PC-3 (cell line): ENCODE measurements around the gene RBMY1J. TPM values are rescaled to one million over a fixed set of nuclear protein-coding genes. Genes with fewer than 3 reads are reported as not detected.
"Not testable (repeated sequence)": the region's sequence is repeated elsewhere in the genome, so short reads cannot be mapped to it uniquely, and the experiment has no call there.

ENCODE experiments used
- ATAC-seq: fragments of 200-7000 bp; cut with Tn5 transposase; 2 replicates; pipeline ENCODE4 v1.9.1; 2020; ENCODE audit warnings: mild to moderate bottlenecking, moderate library complexity
- Bru-seq: library from RNA; stranded (reverse); fragments of 400-500 nt; gene quantifications from one replicate; lab custom pipeline; 2021; lab: Mats Ljungman, UMichigan
- BruChase-seq, 2 experiments: library from RNA; stranded (reverse); fragments of 400-500 nt; gene quantifications; one replicate each; lab custom pipeline; 2021; lab: Mats Ljungman, UMichigan
- BruUV-seq: library from RNA; stranded (reverse); fragments of 400-500 nt; replicated peaks from 2 replicates; lab custom pipeline; 2021; lab: Mats Ljungman, UMichigan
- CTCF ChIA-PET: fragments of 300-600 bp; sonication (Branson Sonifier 250); formaldehyde crosslinking; loops from one replicate; lab custom pipeline; 2022; ENCODE audit warnings: antibody characterized with exemption; lab: Charles Lee
- POLR2A ChIA-PET: fragments of 300-600 bp; sonication (Branson Sonifier 250); formaldehyde crosslinking; loops from one replicate; lab custom pipeline; 2022; ENCODE audit warnings: antibody characterized with exemption; ENCODE audit not compliant: unreplicated experiment; lab: Charles Lee
- DNase-seq: peaks from one replicate; pipeline ENCODE4 v3.0.0-alpha.2; 2015
- H2AFZ ChIP-seq: fragments of 300-600 bp; sonication (generic); 2 replicates; pipeline ENCODE4 v1.6.0; 2016; ENCODE audit warnings: antibody characterized with exemption, low read length
- H3F3A ChIP-seq: fragments of 300-600 bp; sonication (generic); one replicate; pipeline ENCODE4 v1.6.0; 2017; ENCODE audit warnings: antibody characterized with exemption, low read length, control low read depth, mild to moderate bottlenecking; ENCODE audit not compliant: unreplicated experiment
- H3K27ac ChIP-seq: fragments of 300-600 bp; sonication (generic); 2 replicates; pipeline ENCODE4 v1.5.1; 2016; ENCODE audit warnings: mild to moderate bottlenecking, low read length
- H3K27me3 ChIP-seq: fragments of 300-600 bp; sonication (generic); 2 replicates; pipeline ENCODE4 v1.6.1; 2016; ENCODE audit warnings: low read length, mixed read lengths
- H3K36me3 ChIP-seq: fragments of 300-600 bp; sonication (generic); 2 replicates; pipeline ENCODE4 v1.6.1; 2016; ENCODE audit warnings: low read depth, mixed run types, low read length, mixed read lengths
- H3K4me1 ChIP-seq: fragments of 300-600 bp; sonication (generic); 2 replicates; pipeline ENCODE4 v1.5.1; 2016; ENCODE audit warnings: low read length; ENCODE audit not compliant: insufficient read depth
- H3K4me2 ChIP-seq: fragments of 300-600 bp; sonication (generic); 2 replicates; pipeline ENCODE4 v1.6.0; 2016; ENCODE audit warnings: low read length
- H3K4me3 ChIP-seq: fragments of 300-600 bp; sonication (generic); 2 replicates; pipeline ENCODE4 v1.5.1; 2016; ENCODE audit warnings: mild to moderate bottlenecking, low read length, mixed read lengths
- H3K79me2 ChIP-seq: fragments of 300-600 bp; sonication (generic); 2 replicates; pipeline ENCODE4 v1.6.1; 2017; ENCODE audit warnings: low read length, mixed read lengths
- H3K9ac ChIP-seq: fragments of 300-600 bp; sonication (generic); 2 replicates; pipeline ENCODE4 v1.6.0; 2016; ENCODE audit warnings: mild to moderate bottlenecking, low read length
- H3K9me2 ChIP-seq: fragments of 300-600 bp; sonication (generic); replicated peaks from 2 replicates; pipeline ENCODE4 v1.6.1; 2016; ENCODE audit warnings: mixed run types, low read length, mixed read lengths
- H3K9me3 ChIP-seq: fragments of 300-600 bp; sonication (generic); 2 replicates; pipeline ENCODE4 v1.6.1; 2016; ENCODE audit warnings: low read length, mixed read lengths
- H4K20me1 ChIP-seq: fragments of 300-600 bp; sonication (generic); 2 replicates; pipeline ENCODE4 v1.6.1; 2016; ENCODE audit warnings: low read length, mixed read lengths
- EZH2 ChIP-seq: fragments of 300-600 bp; sonication (generic); IDR thresholded peaks from one replicate; pipeline ENCODE4 v1.6.1; 2017; ENCODE audit warnings: antibody characterized with exemption, mild to moderate bottlenecking, low read length; ENCODE audit not compliant: unreplicated experiment
- EZH2phosphoT487 ChIP-seq: fragments of 300-600 bp; sonication (generic); IDR thresholded peaks from 2 replicates; pipeline ENCODE4 v1.6.1; 2018; ENCODE audit warnings: mild to moderate bottlenecking, antibody characterized with exemption, low read length, borderline replicate concordance
- intact Hi-C: fragments of 100-400 bp; cut with micrococcal nuclease; formaldehyde crosslinking; loops from 2 replicates; pipeline ENCODE4 v1.9.0; 2023
- long read RNA-seq: library from polyadenylated mRNA; unstranded; transcript quantifications from one replicate; pipeline ENCODE4 v2.0.0, GENCODE V29; 2021; ENCODE audit not compliant: unreplicated experiment
- total RNA-seq: library from RNA; depleted of rRNA; stranded (reverse); fragments of >200 nt; gene quantifications from 2 replicates; pipeline ENCODE4 v1.2.3, GENCODE V29; 2014; rRNA removed
- TF ChIP-seq, protein P1 (sequence below): fragments of 300-600 bp; sonication (generic); conservative IDR thresholded peaks from 2 replicates; pipeline ENCODE4 v1.5.1; 2017; ENCODE audit warnings: antibody characterized with exemption, low read depth, mild to moderate bottlenecking, low read length

RBMY1J gene
- total RNA-seq = not detected in 2 replicates
- Bru-seq, nascent RNA = not detected
- BruChase-seq, experiment 1, labeled RNA remaining after a 6-hour chase = not detected
- BruChase-seq, experiment 2, labeled RNA remaining after a 2-hour chase = not detected
- long read RNA-seq = 0 reads

DNA sequence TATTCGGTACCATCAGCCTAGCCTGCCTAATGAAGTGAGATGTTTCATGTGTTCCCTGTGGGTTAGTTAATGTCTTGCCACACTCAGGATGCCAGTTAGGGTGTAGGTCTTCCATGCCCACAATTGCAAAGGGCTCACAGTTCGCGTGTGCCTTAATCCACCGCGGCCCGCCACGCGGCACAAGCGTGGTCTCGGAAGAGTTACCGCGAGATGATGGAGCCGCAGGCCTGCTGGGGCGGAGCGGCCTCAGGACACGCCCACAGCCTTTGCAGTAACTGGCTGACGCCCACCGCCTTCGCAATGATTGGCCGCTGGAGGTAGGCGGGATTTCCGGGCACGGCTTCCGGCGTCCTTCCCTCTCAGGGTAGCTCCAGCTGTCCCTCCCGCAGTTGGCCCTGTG is at the start of gene RBMY1J:
Gene RBMY1J (plus strand): TSS at position 301 of the 400 bp plus-strand sequence. CDS start 2,038 bp downstream, outside the sequence.
- H3K27me3 ChIP-seq, H3K36me3 ChIP-seq, H3K79me2 ChIP-seq, ATAC-seq, H3K4me2 ChIP-seq, H4K20me1 ChIP-seq, H3K27ac ChIP-seq, POLR2A ChIA-PET, H3F3A ChIP-seq, intact Hi-C loops, DNase-seq, H3K9ac ChIP-seq, H3K9me3 ChIP-seq, H2AFZ ChIP-seq, CTCF ChIA-PET, BruUV-seq, H3K9me2 ChIP-seq, H3K4me1 ChIP-seq, H3K4me3 ChIP-seq: not testable (repeated sequence)

DNA sequence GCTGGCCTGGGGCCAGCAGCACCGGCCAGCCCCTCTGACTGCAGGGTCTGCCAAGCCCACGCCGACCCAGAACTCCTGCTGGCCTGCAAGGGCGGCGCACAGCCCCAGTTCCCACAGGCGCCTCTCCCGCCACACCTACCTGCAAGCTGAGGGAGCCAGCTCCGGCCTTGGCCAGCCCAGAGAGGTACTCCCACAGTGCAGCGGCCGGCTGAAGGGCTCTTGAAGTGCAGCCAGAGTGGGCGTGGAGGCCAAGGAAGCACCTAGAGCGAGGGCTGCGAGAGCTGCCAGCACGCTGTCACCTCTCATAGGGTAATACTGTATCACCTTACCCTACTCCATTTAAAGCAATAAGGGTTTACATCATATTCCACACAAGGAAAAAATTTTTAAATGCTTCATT is 35.8 kb upstream of the RBMY1J start:
- POLR2A ChIA-PET = no interaction called here
- no peaks in the 10 kb centered on the region for H3K9me3 ChIP-seq
- H3K9ac ChIP-seq = no peak overlapping the region
- H3K79me2 ChIP-seq = no peaks in the 10 kb centered on the region
- H3K4me3 ChIP-seq = no peak overlapping the region
- no peak overlapping the region for H3K27ac ChIP-seq
- no peaks in the 10 kb centered on the region for H3F3A ChIP-seq
- no TSS peak for BruUV-seq
- H3K9me2 ChIP-seq = no peaks in the 10 kb centered on the region
- TF ChIP-seq EZH2 = no peak
- no peaks in the 10 kb centered on the region for H3K36me3 ChIP-seq
- no peak for DNase-seq
- no peaks in the 10 kb centered on the region for H4K20me1 ChIP-seq
- CTCF ChIA-PET = no interaction called here
- H3K27me3 ChIP-seq = no peaks in the 10 kb centered on the region
- intact Hi-C loops = no loop called here
- ATAC-seq = no peak
- H3K4me1 ChIP-seq = no peaks in the 10 kb centered on the region
- no peak overlapping the region for H3K4me2 ChIP-seq
- no peak overlapping the region for H2AFZ ChIP-seq

DNA sequence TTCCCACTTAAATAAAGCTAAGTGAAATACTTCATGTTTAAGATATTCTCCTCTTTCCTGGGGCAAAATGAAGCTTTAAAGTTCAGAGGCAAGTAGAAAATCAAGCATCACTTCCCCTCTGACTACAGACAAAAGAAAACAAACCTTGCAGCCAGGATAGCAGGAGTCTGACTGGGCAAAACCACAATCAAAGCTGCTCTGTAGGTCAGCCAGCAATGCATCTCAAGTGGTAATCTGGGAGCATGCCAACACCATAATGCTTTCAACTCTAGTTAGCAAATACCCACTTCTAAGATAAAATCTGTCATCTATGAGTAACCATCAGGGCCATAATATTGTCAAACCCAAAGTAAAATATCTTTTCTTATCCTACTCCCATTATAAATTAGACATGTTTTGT is 32.6 kb upstream of the RBMY1J start:
- Histone ChIP-seq H3K9ac (no peak overlapping the region), H3K4me1 (no peaks in the 10 kb centered on the region), H3F3A (no peaks in the 10 kb centered on the region), H4K20me1 (no peaks in the 10 kb centered on the region), H3K9me3 (no peaks in the 10 kb centered on the region), H3K4me2 (no peak overlapping the region), H2AFZ (no peak overlapping the region), H3K27ac (no peak overlapping the region), H3K4me3 (no peak overlapping the region), H3K79me2 (no peaks in the 10 kb centered on the region), H3K27me3 (no peaks in the 10 kb centered on the region), H3K36me3 (no peaks in the 10 kb centered on the region), H3K9me2 (no peaks in the 10 kb centered on the region)
- BruUV-seq = no TSS peak
- intact Hi-C loops = no loop called here
- CTCF ChIA-PET = no interaction called here
- ATAC-seq (no peak), DNase-seq (no peak)
- POLR2A ChIA-PET = no interaction called here
- TF ChIP-seq EZH2 (no peak), EZH2phosphoT487 (no peak)
- TF ChIP-seq, protein P1, sequence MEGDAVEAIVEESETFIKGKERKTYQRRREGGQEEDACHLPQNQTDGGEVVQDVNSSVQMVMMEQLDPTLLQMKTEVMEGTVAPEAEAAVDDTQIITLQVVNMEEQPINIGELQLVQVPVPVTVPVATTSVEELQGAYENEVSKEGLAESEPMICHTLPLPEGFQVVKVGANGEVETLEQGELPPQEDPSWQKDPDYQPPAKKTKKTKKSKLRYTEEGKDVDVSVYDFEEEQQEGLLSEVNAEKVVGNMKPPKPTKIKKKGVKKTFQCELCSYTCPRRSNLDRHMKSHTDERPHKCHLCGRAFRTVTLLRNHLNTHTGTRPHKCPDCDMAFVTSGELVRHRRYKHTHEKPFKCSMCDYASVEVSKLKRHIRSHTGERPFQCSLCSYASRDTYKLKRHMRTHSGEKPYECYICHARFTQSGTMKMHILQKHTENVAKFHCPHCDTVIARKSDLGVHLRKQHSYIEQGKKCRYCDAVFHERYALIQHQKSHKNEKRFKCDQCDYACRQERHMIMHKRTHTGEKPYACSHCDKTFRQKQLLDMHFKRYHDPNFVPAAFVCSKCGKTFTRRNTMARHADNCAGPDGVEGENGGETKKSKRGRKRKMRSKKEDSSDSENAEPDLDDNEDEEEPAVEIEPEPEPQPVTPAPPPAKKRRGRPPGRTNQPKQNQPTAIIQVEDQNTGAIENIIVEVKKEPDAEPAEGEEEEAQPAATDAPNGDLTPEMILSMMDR = no peak

DNA sequence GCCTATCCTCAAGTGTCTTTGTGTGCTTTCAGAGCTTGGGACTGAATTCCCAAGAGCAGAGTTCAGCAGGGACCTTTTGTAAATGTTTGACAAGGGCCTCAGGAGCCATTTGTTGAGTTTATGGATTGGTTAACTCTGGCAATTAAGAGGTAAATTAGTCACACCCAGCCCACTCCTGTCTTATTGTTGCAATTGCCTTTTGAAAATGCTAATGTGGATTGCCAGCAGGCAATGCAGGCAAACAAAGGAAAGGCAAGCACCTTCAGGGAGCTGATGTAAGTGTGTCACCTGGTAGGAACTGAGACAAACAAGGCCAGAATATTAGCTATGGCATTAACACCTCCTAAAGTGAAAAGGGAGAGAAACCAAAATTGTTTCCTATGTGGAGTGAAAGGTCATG is 29.7 kb upstream of the RBMY1J start:
- no peaks in the 10 kb centered on the region for H3K9me2 ChIP-seq
- POLR2A ChIA-PET = no interaction called here
- no peaks in the 10 kb centered on the region for H3K36me3 ChIP-seq
- H3K9me3 ChIP-seq = no peaks in the 10 kb centered on the region
- no peaks in the 10 kb centered on the region for H3K4me1 ChIP-seq
- no peak overlapping the region for H3K9ac ChIP-seq
- H3K27ac ChIP-seq = no peak overlapping the region
- H3K4me2 ChIP-seq = no peak overlapping the region
- no TSS peak for BruUV-seq
- no peak overlapping the region for H2AFZ ChIP-seq
- H3K79me2 ChIP-seq = no peaks in the 10 kb centered on the region
- no peaks in the 10 kb centered on the region for H3F3A ChIP-seq
- H4K20me1 ChIP-seq = no peaks in the 10 kb centered on the region
- CTCF ChIA-PET = no interaction called here
- TF ChIP-seq EZH2phosphoT487 (no peak), EZH2 (no peak)
- TF ChIP-seq, protein P1 = no peak
- H3K4me3 ChIP-seq = no peak overlapping the region
- DNase-seq (no peak), ATAC-seq (no peak)
- no peaks in the 10 kb centered on the region for H3K27me3 ChIP-seq
- intact Hi-C loops = no loop called here

DNA sequence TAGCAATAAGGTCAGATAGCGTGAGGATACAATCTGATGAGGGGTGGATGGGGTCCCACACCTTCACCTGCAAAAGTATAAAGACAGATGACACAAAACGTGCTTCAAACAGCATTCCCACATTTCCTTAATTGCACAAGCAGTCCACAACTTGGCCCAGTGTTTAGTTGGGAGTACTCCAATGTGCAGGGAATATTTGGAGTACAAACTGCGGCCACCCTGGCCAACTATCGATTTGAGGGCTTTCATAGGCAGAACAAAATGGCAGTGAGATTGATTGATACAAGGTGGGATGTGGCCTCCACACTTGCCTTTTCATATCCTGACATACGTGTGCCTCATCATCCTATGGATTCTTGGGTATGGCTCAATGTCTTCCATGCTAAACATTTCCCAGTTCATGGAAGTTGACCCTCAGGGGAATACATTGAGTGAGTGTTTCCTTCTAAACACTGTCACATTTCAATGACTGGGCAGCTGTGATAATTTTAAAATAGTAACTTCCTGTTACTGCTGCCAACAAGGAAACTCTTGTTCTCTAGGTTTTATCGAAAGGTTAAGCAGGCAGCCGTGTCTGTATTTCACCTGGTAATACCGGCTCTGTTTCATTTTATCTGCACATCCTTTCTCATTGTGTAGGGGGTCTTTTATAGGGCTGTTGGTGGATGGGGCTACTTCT is 41.6 kb downstream of the RBMY1J start:
- POLR2A ChIA-PET, H3K9me2 ChIP-seq, BruUV-seq, H3K4me2 ChIP-seq, DNase-seq, H3K9ac ChIP-seq, H3K4me3 ChIP-seq, H3K79me2 ChIP-seq, H3K27ac ChIP-seq, H2AFZ ChIP-seq, H3K36me3 ChIP-seq, H3K27me3 ChIP-seq, CTCF ChIA-PET, H4K20me1 ChIP-seq, H3K9me3 ChIP-seq, H3F3A ChIP-seq, intact Hi-C loops, H3K4me1 ChIP-seq, ATAC-seq: not testable (repeated sequence)
